ENCODE data around the gene ABCB10. TPM values are rescaled to one million over a fixed set of nuclear protein-coding genes. Genes with fewer than 3 reads are reported as not detected.

ABCB10 gene
- polyA plus RNA-seq, 2 of the 4 experiments (the other 2 are of a cell fraction): 13.9 to 16.3 TPM

- TF ChIP-seq ZNF302 (CRISPR knock-in tag; IDR thresholded peaks at IDR 0.05) (no peak), MAFK (IDR thresholded peaks at IDR 0.05; ENCODE audit: partially characterized antibody) (no peak), FOSL2 (IDR thresholded peaks at IDR 0.05) (no peak), FOSL2 (CRISPR knock-in tag; IDR thresholded peaks at IDR 0.05) (no peak), CEBPB (IDR thresholded peaks at IDR 0.05) (no peak), CBX8 (IDR thresholded peaks at IDR 0.05) (no peak)
Observed at GRCh38 chr1:229570305-229570704, 11.8 kb upstream of the ABCB10 start (continued).

DNA sequence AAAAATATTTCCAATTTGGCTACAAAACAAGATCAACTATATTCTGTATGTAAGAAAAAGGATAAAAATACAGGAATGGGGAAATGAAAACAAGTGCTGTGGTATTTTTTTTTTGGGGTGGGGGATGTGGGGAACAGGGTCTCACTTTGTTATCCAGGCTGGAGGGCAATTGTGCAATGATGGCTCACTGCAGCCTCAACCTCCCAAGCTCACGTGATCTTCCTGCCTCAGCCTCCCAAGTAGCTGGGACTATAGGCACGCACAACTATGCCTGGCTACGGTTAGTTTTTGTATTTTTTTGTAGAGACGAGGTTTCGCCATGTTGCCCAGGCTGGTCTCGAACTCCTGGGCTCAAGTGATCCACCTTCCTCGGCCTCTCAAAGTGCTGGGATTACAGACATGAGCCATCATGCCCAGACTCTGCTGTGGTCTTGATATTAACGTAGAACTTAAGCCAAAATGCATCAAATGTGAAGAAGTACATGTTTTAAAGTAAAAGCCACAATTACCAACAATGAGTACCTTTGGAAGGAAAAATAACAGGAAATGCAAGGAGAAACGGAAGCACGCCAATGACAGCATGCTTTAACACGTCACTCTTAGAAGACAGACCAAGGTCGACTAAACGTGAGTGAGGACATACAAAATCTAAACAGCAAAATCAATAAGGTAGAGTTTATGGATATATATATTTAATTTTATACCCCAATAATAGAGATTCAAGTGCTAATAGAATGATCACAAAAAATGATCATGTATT lies 8.8 kb upstream of the ABCB10 start:
- ATAC-seq: no peak
- Histone ChIP-seq H3K4me3 (no peak overlapping the region), H3K4me2 (no peak overlapping the region), H3K4me1 (no peaks in the 10 kb centered on the region), H3K9me3 (no peaks in the 10 kb centered on the region), H3K27ac (no peak overlapping the region)
- ChIA-PET POLR2A (no interaction called here), CTCF (interaction anchor here (1.0 kb wide), 2 partner anchors 9 to 86 kb away, joined by 3 to 4 read pairs; partner anchors contain the start of gene ABCB10)
- DNase-seq (ENCODE audit: low read depth in 1 of 2, low spot score in 1 of 2): no peak
- 71% methylated on average over 13 of the region's 13 CpGs for WGBS (ENCODE audit: missing lambda C conversion rate)
- TF ChIP-seq NPAS2 (CRISPR knock-in tag; IDR thresholded peaks at IDR 0.05; ENCODE audit: borderline replicate concordance): no peak
- no peak for TF ChIP-seq HOXB13 (CRISPR knock-in tag; IDR thresholded peaks at IDR 0.05; ENCODE audit: low read depth)
- TF ChIP-seq KDM5A (IDR thresholded peaks at IDR 0.05): no peak
- TF ChIP-seq, protein P1, sequence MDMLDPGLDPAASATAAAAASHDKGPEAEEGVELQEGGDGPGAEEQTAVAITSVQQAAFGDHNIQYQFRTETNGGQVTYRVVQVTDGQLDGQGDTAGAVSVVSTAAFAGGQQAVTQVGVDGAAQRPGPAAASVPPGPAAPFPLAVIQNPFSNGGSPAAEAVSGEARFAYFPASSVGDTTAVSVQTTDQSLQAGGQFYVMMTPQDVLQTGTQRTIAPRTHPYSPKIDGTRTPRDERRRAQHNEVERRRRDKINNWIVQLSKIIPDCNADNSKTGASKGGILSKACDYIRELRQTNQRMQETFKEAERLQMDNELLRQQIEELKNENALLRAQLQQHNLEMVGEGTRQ (IDR thresholded peaks at IDR 0.05): no peak
- TF ChIP-seq TFCP2L1 (CRISPR knock-in tag; IDR thresholded peaks at IDR 0.05): no peak
- TF ChIP-seq RNF2 (IDR thresholded peaks at IDR 0.05; ENCODE audit: borderline replicate concordance, low read depth): no peak
- FAIRE-seq: no peak

GRCh38 chr1:229563701-229564100 lies 5.2 kb upstream of the ABCB10 start:
- no peaks in the 10 kb centered on the region for H3K9me3 ChIP-seq
- POLR2A ChIA-PET: no interaction called here
- CTCF ChIA-PET: interaction anchor here (1.2 kb wide), 1 partner anchor 19 kb away, joined by 3 read pairs; no protein-coding TSS in a partner anchor
- FAIRE-seq: no peak
- no peak for DNase-seq (ENCODE audit: low read depth in 1 of 2, low spot score in 1 of 2)
- H3K27ac ChIP-seq: no peak overlapping the region
- H3K4me3 ChIP-seq: no peak overlapping the region
- no peak for TF ChIP-seq E2F6 (IDR thresholded peaks at IDR 0.05; ENCODE audit: borderline replicate concordance, low read depth)
- no peak for TF ChIP-seq HOXB13 (CRISPR knock-in tag; IDR thresholded peaks at IDR 0.05; ENCODE audit: low read depth)
- no peak for TF ChIP-seq POLR2AphosphoS2 (conservative IDR thresholded peaks at IDR 0.05; ENCODE audit: low read length)
- TF ChIP-seq MAFK (IDR thresholded peaks at IDR 0.05; ENCODE audit: partially characterized antibody): no peak
- TF ChIP-seq TP53 (CRISPR knock-in tag; IDR thresholded peaks at IDR 0.05): no peak
- TF ChIP-seq HOXA7 (CRISPR knock-in tag; IDR thresholded peaks at IDR 0.05): no peak
- H3K4me2 ChIP-seq: no peak overlapping the region
- ATAC-seq: no peak
- 74% methylated on average over 5 of the region's 5 CpGs for WGBS (ENCODE audit: missing lambda C conversion rate)
- 0 out of 3 replicates have a peak, but pooled peaks cover 5% of the 10 kb centered on the region for H3K4me1 ChIP-seq

DNA sequence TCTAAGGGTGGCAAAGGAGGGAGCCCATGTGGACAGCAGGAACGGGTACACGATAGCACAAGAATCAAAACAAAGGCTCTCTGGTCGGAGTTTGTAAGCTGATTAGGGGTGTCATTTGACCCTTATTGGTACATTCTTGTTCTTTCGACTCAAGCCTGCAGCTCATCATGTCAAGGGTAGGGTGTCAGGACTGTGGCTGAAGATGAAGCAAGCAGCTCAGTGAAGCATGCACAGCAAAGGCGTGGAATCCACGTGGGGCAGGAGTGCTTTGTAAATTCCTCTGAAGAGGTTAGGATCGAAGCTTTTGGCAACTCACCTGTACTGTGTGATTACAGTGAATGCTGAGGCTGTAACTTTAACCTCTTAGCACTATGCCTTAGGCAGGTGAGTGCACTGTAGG lies 4.7 kb upstream of the ABCB10 start:
- no peak overlapping the region for H3K4me2 ChIP-seq
- 56% methylated on average over 7 of the region's 7 CpGs for WGBS (ENCODE audit: missing lambda C conversion rate)
- no peak for ATAC-seq
- 0 out of 3 replicates have a peak, but pooled peaks cover 5% of the 10 kb centered on the region for H3K4me1 ChIP-seq
- no peak overlapping the region for H3K27ac ChIP-seq
- TF ChIP-seq ESRRA (IDR thresholded peaks at IDR 0.05; ENCODE audit: borderline replicate concordance, low read length): no peak
- no peak for TF ChIP-seq KDM5A (IDR thresholded peaks at IDR 0.05)
- no peak for TF ChIP-seq RARB (CRISPR knock-in tag; IDR thresholded peaks at IDR 0.05)
- TF ChIP-seq ZSCAN20 (CRISPR knock-in tag; IDR thresholded peaks at IDR 0.05): no peak
- TF ChIP-seq JUNB (IDR thresholded peaks at IDR 0.05): no peak
- TF ChIP-seq NPAS2 (CRISPR knock-in tag; IDR thresholded peaks at IDR 0.05; ENCODE audit: borderline replicate concordance): no peak
- TF ChIP-seq SMC3 (IDR thresholded peaks at IDR 0.05): no peak
- no peak for TF ChIP-seq E2F6 (IDR thresholded peaks at IDR 0.05; ENCODE audit: borderline replicate concordance, low read depth)
- no peak for TF ChIP-seq FOSL2 (IDR thresholded peaks at IDR 0.05)
- TF ChIP-seq FOSL2 (CRISPR knock-in tag; IDR thresholded peaks at IDR 0.05): no peak
- TF ChIP-seq HOXB5 (CRISPR knock-in tag; IDR thresholded peaks at IDR 0.05): no peak
- no peak for TF ChIP-seq CHD4 (IDR thresholded peaks at IDR 0.05; ENCODE audit: borderline replicate concordance)
- no peak for TF ChIP-seq MAFK (IDR thresholded peaks at IDR 0.05; ENCODE audit: partially characterized antibody)
- TF ChIP-seq, protein P2, sequence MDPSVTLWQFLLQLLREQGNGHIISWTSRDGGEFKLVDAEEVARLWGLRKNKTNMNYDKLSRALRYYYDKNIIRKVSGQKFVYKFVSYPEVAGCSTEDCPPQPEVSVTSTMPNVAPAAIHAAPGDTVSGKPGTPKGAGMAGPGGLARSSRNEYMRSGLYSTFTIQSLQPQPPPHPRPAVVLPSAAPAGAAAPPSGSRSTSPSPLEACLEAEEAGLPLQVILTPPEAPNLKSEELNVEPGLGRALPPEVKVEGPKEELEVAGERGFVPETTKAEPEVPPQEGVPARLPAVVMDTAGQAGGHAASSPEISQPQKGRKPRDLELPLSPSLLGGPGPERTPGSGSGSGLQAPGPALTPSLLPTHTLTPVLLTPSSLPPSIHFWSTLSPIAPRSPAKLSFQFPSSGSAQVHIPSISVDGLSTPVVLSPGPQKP (IDR thresholded peaks at IDR 0.05; ENCODE audit: low read depth, low read length): no peak
- no peak for TF ChIP-seq ZFP36 (IDR thresholded peaks at IDR 0.05; ENCODE audit: borderline replicate concordance, partially characterized antibody)
- no peak for TF ChIP-seq HOXA7 (CRISPR knock-in tag; IDR thresholded peaks at IDR 0.05)
- FAIRE-seq: no peak
- H3K9me3 ChIP-seq: no peaks in the 10 kb centered on the region
- ChIA-PET CTCF (no interaction called here), POLR2A (no interaction called here)
- no peak for DNase-seq (ENCODE audit: low read depth in 1 of 2, low spot score in 1 of 2)
- no peak overlapping the region for H3K4me3 ChIP-seq

Data from A549 (cell line).